NCI-H524 (cell line): ENCODE results near the gene PITRM1.

Experiments used
- DNase-seq, 2 experiments: peaks; one replicate each; lab custom pipeline; 2025; lab: John Stamatoyannopoulos, UW

PITRM1 gene

DNA sequence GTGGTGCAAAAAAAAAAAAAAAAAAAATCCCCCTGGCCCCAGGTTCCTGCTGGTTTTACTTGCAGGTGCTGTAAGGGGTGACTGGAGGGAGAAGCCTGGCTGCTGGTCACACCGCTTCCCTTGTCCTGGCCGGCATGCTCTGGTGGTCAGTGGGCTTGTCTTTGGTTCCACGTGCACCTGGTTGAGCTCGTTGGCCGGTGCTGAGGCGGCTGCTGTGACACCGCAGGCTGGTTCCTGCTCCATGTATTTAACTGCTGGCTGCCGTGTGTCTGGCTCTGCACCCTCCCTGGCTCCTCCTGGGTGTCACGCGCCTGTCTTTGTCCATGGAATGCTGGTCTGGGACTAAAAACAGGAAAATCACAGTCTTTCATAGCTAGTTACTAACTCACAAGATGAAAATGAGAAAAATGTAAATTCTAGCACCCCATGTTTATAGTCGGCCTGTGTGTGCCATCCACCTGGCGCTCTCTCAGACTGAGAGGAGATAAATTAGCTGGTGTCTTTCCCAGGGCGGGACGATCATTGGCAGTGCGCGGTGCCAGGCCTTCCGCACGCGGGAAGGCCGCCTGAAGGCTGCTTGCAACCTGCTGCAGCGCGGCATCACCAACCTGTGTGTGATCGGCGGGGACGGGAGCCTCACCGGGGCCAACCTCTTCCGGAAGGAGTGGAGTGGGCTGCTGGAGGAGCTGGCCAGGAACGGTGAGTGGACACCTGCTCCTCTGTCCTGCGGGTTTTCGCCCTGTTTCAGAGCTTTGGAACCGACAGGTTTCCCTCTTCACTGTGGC, 71.5 kb downstream of the PITRM1 start:
- no peak for DNase-seq

DNA sequence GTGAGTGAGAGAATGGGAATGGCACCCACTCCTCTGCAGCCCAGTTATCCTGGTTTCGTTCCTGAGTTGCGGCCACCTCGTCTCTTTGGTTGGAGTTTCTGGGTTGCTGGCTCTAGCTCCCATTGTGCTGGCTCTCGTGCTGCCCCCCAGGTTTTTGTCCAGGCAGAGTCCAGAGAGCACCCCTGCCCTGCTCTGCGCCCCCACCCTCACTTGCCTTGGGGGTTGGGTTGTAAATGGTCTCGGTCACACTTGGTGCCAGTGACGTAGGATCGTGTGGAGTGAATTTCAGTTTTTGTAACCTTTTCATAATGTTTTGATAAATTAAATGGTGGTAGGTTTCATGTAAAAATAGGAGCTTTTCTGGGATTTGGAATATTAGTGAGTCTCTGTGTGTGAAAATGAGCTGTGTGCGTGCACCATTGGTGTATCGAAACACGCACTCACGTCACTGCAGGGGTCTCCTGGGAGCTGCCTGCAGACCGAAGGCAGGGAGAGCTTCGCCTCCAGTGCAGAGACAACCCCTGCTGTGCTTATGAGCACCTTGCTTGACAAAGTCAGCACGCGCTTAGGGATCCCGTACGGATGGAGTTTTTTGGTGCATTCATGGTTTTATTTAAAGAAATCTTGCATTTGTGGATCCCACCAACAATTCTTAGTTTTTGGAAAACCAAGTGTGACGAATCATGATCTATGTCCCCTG, 72.3 kb downstream of the PITRM1 start:
- DNase-seq: no peak

- DNase-seq: no peak
Measured at GRCh38 chr10:3099291-3100092, 73.1 kb downstream of the PITRM1 start.

DNA sequence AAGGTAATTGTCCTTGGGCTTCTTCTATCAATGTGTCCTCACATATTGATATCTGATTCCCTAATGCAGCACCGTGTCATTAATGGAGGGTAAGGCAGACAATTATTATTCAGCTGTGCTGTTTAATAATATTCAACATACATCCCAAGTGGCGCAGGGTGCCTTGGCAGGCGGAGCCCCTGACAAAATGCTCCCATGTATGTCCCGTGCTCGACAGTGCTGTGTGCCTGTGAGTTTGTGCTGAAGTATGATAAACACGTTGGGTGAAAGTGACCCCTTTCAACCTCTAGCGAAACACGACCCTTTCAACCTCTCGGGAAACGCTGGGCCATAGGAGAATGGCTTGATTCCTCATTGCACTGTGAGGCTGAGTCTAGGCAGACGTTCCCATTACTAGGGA, 73.9 kb downstream of the PITRM1 start:
- no peak for DNase-seq

DNA sequence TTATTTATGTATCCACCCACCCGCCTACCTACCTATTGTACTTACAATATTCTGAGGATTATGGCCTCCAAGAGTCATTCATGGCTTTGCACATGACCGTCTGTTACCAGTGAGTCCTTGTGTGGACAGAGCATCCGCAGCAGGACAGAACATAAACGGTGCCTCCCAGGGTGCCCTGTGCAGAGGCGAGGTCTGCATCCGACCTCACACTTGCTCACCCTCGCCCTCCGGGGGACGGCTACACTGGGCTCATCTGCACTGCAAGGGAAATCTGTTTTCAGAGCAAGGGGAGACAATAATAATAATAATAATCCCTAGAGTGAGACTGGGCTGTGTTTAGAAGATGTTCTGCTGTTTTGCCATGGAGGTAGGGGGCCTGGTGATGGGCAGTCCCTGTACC, 75.4 kb downstream of the PITRM1 start:
- DNase-seq: no peak

DNA sequence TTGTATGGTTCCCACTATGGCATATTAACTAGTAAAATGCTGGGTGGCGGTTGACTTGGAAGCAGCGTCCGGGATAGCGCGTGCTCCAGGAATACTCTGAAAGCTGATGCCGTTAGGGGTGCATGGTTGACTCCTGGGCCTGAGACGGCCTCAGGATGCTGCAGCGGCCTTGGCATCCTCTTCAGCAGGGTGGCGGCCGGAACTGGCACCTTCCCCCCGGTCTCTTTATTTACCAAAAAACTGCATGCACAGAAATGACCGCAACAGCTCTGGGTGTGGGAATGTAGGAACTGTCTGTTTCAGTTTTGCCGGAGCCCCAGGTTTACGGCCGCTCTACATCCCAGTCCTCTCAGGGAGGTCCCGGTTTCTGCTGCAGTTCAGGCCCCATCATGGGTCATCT, 76.4 kb downstream of the PITRM1 start:
- no peak for DNase-seq

DNA sequence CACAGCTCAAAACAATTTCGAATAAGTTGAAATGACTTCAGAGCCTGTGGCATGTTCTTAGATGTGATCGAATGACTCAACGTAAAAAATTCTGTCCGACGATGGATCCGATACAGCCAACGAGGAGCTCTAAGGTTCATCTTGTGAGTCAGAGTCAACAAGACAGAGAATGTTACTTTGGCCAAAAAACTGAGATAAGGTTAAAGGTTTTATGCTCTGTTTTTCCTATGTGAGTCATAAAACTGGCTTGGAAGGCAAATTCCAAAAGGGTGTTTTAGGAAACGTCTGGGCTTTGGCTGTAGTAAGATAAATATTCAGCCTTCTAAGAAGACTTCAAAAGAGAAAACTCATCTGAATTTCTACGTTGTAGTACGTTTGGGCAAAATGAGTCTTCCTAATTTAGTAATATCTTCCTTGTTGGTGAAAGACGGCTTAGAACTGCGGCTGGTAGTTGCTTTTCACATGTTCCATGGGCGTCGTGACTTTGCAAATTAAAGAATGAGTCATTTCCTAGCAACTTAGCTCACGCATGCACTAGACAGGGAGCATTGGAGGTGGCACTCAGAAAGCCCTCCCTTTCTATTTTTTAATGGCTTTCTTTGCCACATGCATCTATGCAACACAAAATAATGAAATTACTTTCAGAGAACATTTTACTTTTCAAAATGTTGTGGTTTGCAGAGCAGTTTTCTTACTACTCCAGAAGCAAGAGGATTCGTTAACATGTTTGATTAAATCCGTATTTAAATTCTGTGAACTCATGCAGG, 77.0 kb downstream of the PITRM1 start:
- DNase-seq: no peak

- no peak for DNase-seq
Measured at GRCh38 chr10:3094609-3095036, 78.0 kb downstream of the PITRM1 start.

DNA sequence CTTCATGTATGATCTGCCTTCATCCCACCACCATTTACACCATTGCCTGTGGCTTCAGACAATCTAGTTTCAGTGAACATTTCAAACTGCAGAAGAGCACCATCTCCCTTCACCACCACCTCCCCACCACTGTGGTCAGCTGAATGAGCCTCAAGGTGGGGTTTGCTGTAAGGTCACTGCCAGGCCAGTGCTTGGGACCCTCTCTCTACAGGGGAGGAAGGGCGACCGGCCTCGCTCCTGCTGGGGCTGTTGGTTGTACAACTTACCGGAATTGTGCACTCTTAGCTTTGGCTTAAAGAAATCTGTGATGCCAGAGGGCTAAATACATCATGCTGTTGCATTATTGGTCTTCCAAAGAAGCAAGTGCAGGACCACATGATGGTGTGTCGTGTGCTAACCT, 78.6 kb downstream of the PITRM1 start:
- DNase-seq: no peak

DNA sequence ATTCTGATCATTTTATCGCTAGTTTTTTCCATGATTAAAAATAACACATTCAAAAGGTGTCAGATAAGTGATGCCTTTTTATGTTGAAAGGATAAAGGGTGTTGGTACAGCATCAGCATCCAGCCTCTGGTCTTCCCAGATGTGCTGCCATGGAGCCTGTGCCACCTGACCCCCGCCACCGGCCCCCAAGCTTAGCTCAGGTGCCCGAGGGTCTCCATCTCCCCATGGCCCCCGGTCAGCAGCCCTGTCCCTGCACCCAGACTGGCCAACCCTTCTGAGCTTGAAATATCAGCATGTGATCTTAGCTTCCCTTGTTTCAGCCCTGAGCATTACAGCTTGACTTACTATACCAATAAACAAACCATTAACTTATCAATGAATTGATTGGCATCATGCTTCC, 80.7 kb downstream of the PITRM1 start:
- no peak for DNase-seq

DNA sequence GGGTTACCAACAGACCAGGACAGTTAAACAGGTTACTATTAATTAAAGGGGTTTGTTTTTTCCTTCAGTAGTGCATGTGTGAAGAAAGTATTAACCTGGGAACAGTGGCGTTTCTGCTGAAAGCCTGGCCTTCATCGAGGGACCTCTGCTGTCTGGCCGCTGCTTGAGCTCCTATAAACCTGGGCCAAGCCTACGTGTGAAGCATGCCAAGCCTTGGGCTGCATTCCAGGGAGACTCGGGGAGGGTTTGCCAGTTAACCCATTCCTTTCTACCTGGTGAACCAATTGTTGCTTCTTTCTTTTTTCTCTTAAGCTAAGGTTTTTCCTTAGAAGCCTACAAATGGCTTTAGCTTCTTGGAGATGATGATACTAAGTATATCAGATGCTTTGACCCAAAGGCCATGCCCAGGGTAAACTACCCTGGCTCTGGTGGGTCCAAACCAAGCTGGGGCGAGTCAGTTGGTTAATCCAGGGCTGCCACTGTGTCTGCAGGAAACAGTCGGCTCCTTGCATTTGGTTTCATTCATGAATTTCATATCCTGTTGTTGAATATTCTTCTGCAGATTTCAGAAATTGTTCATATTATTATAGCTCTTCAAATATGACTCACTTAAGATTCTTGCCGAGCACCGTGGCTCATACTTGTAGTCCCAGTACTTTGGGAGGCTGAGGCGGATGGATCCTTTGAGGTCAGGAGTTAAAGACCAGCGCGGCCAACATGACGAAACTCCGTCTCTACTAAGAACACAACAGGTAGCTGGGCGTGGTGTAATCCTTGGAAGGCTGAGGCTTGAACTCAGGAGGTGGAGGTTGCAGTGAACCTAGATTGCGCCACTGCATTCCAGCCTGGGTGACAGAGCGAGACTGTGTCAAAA, 81.4 kb downstream of the PITRM1 start:
- DNase-seq: no peak

GRCh38 chr10:3090388-3090787, 82.2 kb downstream of the PITRM1 start:
- no peak for DNase-seq
